Inflammatory macrophage (primary cell): ENCODE results near the gene PIGH.
"Not testable (repeated sequence)": the region's sequence is repeated elsewhere in the genome, so short reads cannot be mapped to it uniquely, and the experiment has no call there.

Experiments
- DNase-seq, 2 donors: peaks; one replicate each; pipeline ENCODE4 v3.0.0-alpha.2; 2020 to 2022

Gene PIGH

GRCh38 chr14:67551123-67551522 lies 48.9 kb downstream of the PIGH start:
- no peak for DNase-seq

GRCh38 chr14:67549734-67550133 lies 50.3 kb downstream of the PIGH start:
- no peak for DNase-seq

- DNase-seq, result no peak
Measured at GRCh38 chr14:67547224-67547780, 52.8 kb downstream of the PIGH start.

- no peak for DNase-seq
Measured at GRCh38 chr14:67544590-67544989, 55.5 kb downstream of the PIGH start.

GRCh38 chr14:67542620-67543019 lies 57.4 kb downstream of the PIGH start:
- DNase-seq, result not testable (repeated sequence)

- DNase-seq, result no peak
Measured at GRCh38 chr14:67541448-67542387, 58.4 kb downstream of the PIGH start.
